NCI-H1417 (cell line): ENCODE results near the gene OR5K2.

ENCODE experiments used
- DNase-seq, 3 experiments: peaks; one replicate each; lab custom pipeline; 2025; lab: John Stamatoyannopoulos, UW

The OR5K2 gene

DNA sequence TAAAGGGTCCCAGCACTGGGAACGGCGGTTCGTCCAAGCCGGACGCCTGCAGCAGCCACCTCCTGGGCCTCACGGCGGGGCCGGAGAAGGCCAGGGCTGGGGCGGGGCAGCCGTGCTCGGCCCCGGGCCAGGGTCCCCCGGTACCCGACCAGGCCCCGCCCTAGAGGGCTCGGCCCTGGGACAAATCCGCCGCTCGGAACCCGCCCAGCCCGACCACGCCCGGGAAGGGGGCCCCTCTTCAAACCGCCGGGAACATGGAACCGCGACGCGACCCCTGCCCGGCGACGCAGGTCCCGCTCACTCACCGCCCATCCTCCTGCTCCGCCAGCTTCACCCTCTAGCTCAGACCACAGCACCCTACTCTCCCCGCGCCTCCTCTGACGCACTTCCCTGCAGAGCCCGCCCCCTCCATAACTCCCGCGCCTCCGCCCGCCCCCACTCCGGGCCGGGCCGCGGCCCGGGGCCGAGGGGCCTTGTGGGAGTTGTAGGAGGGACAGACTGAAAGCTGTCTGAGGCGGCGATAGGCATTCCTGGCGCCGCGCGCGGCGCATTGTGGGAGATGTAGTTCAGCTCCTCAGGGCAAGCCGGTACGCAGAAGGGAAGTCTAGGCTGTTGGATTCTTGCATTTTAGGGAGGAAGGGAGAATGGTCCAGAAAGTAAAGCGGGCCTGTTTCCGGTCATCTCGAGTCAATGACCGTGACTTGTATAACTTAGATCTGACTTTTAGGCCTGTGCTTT lies 25.2 kb downstream of the OR5K2 start, which contains the start of gene CLDND1:
Gene CLDND1, minus strand, starts transcription at position 359 of the 738 bp plus-strand sequence. CDS start 1,478 bp downstream, outside the sequence.
- DNase-seq = peak; percentile 96 to 97 (median 97)

GRCh38 chr3:98525494-98525893 lies 28.0 kb downstream of the OR5K2 start:
- DNase-seq = no peak

- DNase-seq = no peak
Measured at GRCh38 chr3:98528474-98529346, 31.2 kb downstream of the OR5K2 start.

DNA sequence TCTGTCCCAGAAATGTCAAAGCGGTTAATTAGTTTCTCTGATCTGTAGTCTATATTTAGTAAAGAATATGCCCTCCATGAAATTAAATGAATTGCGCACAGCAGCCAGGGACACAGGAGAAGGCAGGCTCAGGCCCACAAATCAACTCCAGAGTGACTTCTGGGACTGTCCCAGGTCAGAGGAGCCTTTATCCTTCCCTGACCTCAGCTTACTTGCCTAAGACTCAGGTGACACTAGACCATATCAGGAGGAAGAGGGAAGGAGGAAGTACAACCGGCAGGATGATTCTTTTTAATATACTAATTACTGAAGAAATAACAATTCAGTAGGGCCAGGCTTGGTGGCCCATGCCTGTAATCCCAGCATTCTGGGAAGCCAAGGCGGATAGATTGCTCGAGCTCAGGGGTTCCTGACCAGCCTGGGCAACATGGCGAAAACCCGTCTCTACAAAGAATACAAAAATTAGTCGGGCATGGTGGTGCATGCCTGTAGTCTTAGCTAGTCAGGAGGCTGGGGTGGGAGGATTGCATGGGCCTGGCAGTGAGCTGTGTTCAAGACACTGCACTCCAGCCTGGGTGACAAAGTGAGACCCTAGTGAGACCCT lies 32.5 kb downstream of the OR5K2 start:
- no peak for DNase-seq

DNA sequence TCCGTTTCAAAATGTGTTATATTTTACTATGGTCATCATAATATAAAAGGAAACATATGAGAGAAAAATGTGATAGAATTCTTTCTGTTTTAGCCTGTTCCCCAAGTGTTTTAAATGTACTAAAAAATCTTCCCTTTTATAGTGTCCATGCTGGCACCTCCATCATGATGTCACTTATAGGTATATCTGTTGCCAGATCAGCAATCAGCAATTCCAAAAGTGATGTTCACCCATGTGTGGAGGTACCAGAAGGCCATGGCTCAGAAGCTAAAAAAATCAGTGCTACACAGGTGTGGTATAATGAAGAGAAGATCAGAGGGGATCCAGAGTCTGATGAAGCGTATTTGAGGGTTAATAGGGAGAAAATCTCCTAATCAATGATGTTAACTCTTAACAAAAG lies 33.2 kb downstream of the OR5K2 start:
- no peak for DNase-seq

- DNase-seq = no peak
Measured at GRCh38 chr3:98531622-98532274, 34.3 kb downstream of the OR5K2 start, which contains the start of gene GPR15. Gene GPR15, plus strand, starts transcription at chr3:98531978. Its CDS starts 56 bp downstream, at chr3:98532034.

DNA sequence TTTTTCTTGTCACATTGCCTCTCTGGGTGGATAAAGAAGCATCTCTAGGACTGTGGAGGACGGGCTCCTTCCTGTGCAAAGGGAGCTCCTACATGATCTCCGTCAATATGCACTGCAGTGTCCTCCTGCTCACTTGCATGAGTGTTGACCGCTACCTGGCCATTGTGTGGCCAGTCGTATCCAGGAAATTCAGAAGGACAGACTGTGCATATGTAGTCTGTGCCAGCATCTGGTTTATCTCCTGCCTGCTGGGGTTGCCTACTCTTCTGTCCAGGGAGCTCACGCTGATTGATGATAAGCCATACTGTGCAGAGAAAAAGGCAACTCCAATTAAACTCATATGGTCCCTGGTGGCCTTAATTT lies 34.8 kb downstream of the OR5K2 start:
- no peak for DNase-seq

- no peak for DNase-seq
Measured at GRCh38 chr3:98532709-98533571, 35.5 kb downstream of the OR5K2 start.

- no peak for DNase-seq
Measured at GRCh38 chr3:98534168-98534567, 36.7 kb downstream of the OR5K2 start.

- no peak for DNase-seq
Measured at GRCh38 chr3:98534734-98535133, 37.3 kb downstream of the OR5K2 start.

GRCh38 chr3:98536456-98537017 lies 39.1 kb downstream of the OR5K2 start:
- no peak for DNase-seq

DNA sequence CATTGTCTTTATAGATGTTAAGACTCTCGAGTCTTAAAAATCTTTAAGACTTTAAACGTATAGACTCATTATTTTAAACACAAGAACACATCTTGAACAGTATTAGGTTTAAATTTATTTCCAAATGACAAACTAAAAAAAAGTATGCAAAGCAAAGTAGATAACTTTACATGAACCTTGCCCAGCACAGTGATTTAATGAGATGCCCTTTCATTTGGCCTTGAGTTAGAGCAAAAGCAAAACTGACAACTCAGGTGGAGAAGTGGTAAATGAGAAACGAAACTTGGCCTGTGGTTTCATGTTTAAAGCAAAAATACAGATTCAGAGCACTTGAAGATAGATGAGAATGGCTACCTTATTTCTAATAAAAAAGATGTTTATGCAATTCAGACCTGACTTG lies 42.9 kb downstream of the OR5K2 start:
- DNase-seq = no peak

- no peak for DNase-seq
Measured at GRCh38 chr3:98541695-98542094, 44.2 kb downstream of the OR5K2 start.

DNA sequence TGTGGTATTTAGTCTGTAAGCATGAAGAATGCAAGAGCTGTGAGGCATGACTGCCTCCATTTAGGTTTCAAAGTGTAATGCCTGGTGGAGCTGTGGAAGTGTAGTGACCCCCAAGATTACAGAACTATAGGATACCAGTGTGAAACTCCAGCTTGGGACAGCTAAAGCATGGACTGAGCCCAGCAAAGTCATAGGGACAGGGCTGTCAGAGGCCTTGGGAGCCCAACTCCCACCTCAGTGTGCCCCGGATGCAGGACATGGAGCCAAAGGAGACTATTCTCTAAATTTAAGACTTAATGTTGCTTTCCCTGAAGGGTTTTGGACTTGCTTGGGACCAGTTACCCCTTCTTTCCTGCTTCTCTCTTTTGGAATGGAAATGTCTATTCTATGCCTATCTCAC lies 45.1 kb downstream of the OR5K2 start:
- DNase-seq = no peak

DNA sequence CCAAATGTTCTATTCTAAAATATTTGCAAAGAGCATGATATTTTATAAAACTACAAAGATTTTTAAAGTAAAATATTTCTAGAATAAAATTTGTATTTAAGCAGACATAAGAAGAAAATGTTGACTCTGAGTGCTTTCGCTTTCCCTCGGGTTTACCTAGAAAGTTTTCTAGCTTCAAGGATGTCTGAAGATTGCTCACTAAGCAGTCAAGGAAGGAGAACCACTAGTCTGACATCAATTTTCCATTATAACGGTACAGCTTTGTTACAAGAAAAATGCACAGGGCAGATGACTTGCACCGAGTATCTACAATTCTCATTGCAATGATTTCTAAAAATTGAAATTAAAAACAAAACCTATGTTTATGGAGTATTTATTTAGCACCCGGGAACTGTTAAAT lies 48.5 kb downstream of the OR5K2 start:
- DNase-seq = no peak
